HG03442 (cell line): Measurements from ENCODE around the gene WASF3.
A peak's percentile ranks its signal among the peaks of the same experiment; 100 is the strongest.

Experiments used
- ATAC-seq: cut with Tn5 transposase; IDR thresholded peaks from one replicate; pipeline ENCODE4 v1.9.1; 2021; ENCODE audit warnings: mild to moderate bottlenecking, moderate library complexity; ENCODE audit not compliant: unreplicated experiment

WASF3 gene

GRCh38 chr13:26589226-26589625 lies 31.7 kb downstream of the WASF3 start:
- ATAC-seq: no peak

- no peak for ATAC-seq
These were observed 32.3 kb downstream of the WASF3 start for GRCh38 chr13:26589754-26590153.

GRCh38 chr13:26590379-26590778 lies 32.9 kb downstream of the WASF3 start:
- no peak for ATAC-seq

- no peak for ATAC-seq
These were observed 33.5 kb downstream of the WASF3 start for GRCh38 chr13:26590951-26591350.

DNA sequence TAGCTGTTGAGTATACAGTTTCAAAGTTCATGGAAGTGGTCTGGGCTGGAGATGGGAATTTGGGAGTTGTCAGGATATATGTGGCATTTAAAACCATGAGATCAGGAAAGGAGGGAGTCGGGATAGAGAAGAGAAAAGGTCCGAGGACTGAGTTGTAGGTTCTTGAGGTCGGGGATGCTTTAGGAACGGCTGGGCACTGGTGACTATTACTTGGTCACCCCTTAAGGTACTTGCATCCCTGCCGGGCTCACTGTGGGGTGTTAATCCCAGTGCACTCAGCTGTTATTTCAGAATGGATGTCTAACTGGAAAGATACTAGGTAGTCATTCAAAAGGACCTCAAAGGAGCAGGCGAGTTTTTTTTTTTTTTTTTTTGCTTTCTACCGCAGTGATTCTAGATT lies 34.2 kb downstream of the WASF3 start:
- ATAC-seq: no peak

DNA sequence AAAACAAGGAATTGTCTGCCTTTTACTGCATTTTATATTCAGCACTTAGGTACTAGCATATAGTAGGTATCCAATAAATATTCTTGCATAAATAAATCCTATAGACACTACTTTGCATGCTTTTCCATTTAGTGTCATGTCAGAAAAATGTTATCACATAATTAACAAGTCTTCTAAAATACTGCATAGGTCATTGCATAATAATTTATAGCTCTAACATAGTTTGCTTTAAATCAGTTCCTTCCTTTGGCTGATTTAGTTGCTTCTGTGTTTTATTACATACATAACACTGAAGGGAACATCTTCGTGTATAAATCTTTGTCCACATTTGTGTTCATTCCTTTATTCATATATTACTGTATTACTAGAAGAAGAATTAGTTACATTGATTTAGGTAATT lies 36.2 kb downstream of the WASF3 start:
- no peak for ATAC-seq

- ATAC-seq: no peak
These were observed 36.9 kb downstream of the WASF3 start for GRCh38 chr13:26594363-26594762.

- ATAC-seq: no peak
These were observed 39.0 kb downstream of the WASF3 start for GRCh38 chr13:26596458-26596857.

GRCh38 chr13:26599403-26599802 lies 41.9 kb downstream of the WASF3 start:
- no peak for ATAC-seq

- no peak for ATAC-seq
These were observed 42.4 kb downstream of the WASF3 start for GRCh38 chr13:26599860-26600259.

DNA sequence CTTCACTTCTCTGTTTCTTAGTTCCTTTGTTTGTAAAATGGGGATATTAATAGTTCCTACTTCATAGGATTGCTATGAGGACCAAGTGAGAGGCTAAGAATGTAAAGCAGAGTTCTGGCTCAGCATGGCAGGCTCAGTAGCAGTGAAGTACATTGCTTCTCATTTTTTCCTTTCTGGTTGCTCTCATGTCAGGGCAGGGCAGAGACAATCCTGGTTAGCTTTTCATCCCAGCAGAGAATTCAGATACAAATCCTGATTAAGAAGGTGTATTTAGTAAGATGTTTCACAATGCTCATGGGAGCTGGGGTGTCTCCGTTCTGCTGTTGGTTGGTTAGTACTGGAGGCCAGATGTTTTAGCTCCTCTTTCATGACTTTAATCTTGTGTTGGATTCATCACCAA lies 42.9 kb downstream of the WASF3 start:
- no peak for ATAC-seq

- peak; percentile 81 for ATAC-seq
These were observed 44.2 kb downstream of the WASF3 start for GRCh38 chr13:26601669-26602068.

- no peak for ATAC-seq
These were observed 45.3 kb downstream of the WASF3 start for GRCh38 chr13:26602783-26603182.

DNA sequence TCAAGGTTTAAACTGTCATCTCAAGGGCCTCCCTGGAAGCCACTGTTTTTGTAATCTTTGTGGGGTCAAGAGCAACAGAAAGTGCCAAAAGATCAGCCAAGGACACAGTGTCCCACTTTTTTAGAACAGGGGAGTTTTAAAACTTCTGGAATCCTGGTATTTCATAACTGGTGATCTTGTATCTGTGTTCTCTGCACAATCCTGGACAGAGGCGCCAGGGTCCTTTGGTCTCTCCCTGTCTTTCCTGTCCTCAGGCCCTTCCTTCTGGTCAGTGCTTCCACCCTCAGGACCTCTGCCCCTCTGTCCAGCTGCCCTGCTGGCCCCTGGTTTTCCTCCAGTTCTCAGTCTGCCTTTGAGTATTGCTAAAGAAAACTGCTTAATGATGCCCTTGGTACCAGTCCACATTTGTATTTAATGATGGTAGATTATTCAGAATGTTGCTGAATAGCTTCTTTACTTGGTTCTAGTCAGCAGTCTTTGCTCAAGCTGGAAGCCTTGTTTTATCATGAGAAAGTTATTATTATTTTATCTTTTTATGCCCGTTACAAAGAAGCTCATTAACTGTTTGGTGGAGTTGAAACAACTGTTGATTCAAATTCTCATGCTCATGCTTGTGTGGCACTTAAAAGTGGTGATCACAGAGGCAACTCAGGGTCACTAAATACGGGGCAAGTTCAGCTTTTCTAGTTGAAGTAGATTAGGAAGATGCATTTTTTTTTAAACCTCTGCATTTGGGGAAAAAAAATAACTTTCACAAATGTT lies 47.5 kb downstream of the WASF3 start:
- ATAC-seq: no peak

GRCh38 chr13:26605845-26606244 lies 48.4 kb downstream of the WASF3 start:
- no peak for ATAC-seq

GRCh38 chr13:26606631-26607030 lies 49.1 kb downstream of the WASF3 start:
- ATAC-seq: no peak

DNA sequence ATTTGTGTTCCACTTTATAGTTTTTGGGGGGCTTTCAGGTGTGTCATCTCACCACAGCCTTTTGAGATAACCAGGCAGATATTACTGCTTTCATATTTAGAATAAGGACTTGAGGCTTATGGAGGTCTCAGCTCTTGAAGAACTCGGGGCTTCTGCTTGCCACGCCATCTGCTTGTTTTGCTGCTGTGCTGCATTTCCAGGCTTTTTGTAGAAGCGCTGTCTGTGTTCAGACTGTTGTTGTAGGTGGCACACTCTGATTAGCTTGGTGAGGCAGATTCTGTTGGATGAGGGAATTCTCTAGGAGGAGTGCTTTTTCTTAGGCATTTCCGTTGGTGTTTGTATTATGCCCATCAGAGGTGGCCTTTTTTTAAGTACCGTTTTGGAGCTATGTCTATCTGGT lies 57.2 kb downstream of the WASF3 start:
- no peak for ATAC-seq

DNA sequence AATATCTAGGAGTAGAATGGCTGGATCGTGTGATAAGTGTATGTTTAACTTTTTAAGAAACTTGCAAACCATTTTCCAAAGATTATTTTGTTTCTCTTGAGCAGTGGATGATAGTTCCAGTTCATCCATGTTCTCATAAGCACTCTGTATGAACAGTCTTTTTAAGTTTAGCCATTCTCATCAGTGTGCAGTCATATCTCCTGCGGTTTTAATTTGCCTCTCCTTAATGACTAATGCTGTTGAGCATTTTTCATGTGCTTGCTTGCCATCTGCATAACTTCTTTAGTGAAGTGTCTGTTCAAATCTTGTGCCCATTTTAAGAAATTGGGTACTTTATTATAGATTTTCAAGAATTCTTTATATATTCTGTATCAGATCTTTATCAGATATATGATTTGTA lies 58.6 kb downstream of the WASF3 start:
- ATAC-seq: no peak

- no peak for ATAC-seq
These were observed 61.2 kb downstream of the WASF3 start for GRCh38 chr13:26618726-26619125.

DNA sequence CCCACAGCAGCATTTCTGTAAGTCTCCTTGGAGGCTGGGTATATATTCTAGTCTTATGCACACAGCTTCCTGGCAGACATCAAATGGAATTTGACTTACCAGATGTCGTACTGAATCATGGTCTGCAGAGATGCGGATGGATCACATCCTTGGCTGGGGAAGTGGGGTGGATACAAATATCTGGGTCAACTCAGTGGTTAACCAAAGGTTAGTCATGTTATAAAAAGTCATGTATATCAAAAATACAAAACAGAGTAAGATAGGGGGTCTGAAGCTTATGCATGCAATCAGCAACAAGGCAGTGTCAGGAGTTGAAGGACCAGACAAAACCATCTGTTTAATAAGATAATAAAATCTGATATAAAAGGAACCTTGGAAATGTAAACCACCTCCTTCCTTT lies 61.9 kb downstream of the WASF3 start:
- ATAC-seq: no peak

GRCh38 chr13:26621731-26622401 lies 64.4 kb downstream of the WASF3 start:
- no peak for ATAC-seq

DNA sequence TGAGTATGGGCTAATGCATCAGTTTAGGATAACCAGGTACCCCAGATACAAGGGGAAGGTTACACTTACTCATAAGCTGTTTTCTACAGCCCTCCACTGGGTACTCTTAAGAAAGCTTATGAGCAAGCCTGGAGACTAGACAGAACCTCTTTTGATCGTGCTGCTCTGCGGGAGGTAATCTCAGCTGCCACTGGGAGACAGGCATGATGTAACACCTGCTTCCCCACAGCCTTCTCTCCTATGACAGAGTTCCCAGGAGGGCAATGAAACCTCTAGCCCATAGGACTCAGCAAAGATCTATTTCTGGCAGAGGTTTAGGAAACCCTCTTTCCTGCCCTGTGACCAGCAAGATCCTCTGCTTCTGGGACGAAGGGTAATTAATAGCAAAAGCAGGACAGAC lies 65.6 kb downstream of the WASF3 start:
- no peak for ATAC-seq

- no peak for ATAC-seq
These were observed 67.1 kb downstream of the WASF3 start for GRCh38 chr13:26624572-26624971.
